ENCODE results near the gene ASL.
"Not testable (repeated sequence)": the region's sequence is repeated elsewhere in the genome, so short reads cannot be mapped to it uniquely, and the experiment has no call there.

- TF ChIP-seq CTCF, POLR2A (IDR thresholded peaks at IDR 0.05): not testable (repeated sequence)
Measured at GRCh38 chr7:66127172-66127571, 51.6 kb downstream of the ASL start.
